Activated T-helper 1 cell treated with anti-CD3 and anti-CD28 coated beads, Interleukin-2, amount 50 U/mL, for 16 hours (primary cell): ENCODE results near the gene XG.
"Not testable (repeated sequence)": the region's sequence is repeated elsewhere in the genome, so short reads cannot be mapped to it uniquely, and the experiment has no call there.

Experiments used
- DNase-seq, 2 donors: peaks; one replicate each; pipeline ENCODE4 v3.0.0-alpha.2; 2020; ENCODE audit warnings: low read depth in 1 of 2, low spot score in 1 of 2

XG gene

DNA sequence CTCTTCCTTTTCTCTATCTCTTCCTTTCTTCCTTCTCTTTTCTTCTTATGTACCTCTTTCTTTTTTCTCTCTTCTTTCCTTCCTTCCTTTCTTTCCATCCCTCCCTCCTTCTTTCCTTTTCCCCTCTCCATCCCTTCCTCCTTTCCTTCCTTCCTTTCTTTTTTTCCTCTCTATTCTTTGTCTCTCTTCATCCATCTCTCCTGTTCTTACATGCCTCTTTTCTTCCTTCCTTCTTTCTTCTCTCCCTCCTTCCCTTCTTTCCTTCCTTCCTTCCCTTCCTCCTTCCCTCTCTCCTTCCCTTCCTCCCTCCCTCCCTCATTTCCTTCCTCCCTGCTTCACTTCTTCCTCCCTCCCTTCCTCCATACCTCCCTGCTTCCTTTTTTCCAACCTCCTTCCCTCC, 19.2 kb upstream of the XG start:
- DNase-seq, result no peak

DNA sequence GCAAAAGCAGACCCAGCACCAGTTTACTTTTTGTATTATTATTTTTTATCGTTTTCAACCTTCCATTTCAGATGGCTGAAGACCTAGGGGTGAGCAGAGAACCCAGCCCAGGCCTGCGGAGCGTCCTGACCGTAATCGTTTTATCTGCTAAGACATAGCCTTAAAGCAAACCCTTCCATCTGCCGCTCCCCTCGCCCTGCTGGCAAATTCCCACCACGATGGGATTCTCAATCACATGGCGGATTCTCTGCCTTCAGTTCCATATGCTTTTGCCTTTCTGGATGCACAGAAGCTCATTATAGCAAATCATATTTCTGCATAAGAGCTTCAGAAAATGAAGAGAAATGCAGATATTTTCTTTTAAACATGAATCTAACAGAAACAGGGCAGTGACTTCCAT, 18.6 kb upstream of the XG start:
- DNase-seq, result no peak

DNA sequence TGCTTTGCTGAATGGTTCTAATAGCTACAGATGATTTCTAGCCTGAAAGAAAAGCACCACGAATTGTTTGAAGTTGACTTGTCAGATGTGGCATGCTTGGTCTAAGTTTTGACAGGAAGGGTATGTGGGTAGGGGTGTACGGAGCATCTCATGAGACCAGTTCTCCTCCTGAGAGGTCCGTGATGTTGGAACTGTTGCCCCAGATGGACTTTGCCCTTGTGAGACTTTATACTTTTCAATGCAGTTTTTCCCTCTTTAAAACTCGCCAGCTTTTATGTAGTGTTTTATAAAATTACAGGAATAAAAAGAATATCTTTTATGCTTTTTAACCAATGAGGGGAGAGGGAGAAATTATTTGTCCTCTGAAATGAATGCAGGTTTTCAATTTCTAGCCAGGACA, 16.6 kb upstream of the XG start:
- no peak for DNase-seq

DNA sequence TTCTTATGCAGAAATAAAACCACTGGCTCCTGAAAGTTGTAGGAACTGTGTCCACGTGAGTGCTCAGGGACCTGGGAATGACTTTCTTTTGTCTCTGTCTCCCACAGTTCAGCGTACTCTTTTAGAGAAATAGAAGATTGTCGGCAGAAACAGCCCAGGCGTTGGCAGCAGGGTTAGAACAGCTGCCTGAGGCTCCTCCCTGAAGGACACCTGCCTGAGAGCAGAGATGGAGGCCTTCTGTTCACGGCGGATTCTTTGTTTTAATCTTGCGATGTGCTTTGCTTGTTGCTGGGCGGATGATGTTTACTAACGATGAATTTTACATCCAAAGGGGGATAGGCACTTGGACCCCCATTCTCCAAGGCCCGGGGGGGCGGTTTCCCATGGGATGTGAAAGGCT, 11.2 kb upstream of the XG start:
- no peak for DNase-seq

DNA sequence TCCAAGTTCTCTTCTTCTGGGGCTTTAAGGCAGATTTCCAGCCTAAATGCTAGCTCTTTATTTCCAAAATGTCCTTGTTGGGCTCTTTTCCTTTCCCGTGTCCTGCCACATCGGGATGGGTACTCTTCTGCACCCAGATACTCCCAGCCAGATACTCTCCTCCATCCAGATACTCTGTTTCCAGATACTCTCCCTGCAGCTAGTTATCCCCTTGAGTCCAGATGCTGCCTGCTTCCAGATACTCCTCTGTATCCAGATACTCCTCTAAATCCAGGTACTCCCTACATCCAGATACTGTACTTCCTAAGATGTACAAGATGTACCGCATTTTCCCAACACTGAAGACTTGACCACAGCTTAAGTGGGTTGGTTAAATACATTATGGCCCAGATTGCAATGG, 10.5 kb upstream of the XG start:
- DNase-seq, result no peak

DNA sequence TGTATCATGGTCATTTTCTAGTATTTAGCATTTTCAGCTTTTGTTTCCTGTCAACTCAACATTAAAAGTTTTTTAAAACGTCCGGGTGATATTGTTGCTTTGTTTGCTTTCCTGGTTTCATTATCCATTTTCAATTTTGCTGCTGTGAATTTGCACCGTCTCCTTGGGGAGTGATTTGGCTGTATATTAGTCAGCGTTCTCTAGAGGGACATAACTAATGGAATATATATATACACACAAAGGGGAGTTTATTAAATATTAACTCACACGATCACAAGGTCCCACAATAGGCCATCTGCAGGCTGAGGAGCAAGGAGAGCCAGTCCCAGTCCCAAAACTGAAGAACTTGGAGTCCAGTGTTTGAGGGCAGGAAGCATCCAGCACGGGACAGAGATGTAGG, 5.6 kb upstream of the XG start:
- not testable (repeated sequence) for DNase-seq

DNA sequence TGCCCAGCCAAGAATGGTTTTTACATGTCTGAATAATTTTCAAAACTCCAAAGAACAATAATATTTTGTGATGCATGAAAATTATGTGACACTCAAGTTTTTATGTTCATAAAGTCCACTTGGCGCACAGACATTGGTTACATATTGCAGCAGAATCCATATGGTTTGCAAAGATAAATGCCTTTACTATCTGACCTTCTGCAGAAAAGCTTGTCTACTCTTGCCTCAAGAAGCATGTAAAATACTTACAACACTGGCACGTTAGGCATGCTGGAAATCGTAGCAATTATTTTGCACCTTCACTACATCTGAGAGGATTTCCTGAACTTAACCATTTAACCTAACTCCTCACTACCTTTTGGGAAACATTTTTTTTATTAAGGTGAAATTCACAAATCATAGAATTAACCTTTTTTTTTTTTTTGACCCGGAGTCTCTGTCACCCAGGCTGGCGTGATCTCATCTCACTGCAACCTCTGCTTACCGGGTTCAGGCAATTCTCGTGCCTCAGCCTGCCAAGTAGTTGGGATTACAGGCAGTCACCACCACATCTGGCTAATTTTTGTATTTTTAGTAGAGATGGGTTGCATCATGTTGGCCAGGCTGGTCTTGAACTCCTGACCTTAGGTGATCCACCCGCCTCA, 3.5 kb upstream of the XG start:
- DNase-seq, result no peak

DNA sequence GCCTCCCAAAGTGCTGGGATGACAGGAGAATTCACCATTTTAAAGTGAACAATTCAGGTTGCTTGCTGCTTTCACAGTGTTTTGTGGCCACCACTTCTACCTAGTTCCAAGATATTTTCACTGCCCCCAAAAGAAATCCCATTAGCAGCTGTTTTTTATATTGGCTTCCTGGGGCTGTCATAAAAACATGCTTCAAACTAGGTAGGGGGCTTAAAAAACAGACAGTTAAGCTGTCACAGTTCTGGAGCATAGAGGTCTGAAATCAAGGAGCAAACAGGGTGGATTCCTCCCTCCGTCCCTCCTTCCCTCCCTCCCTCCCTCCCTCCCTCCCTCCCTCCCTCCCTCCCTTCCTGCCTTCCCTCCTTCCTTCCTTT, 3.0 kb upstream of the XG start:
- no peak for DNase-seq

DNA sequence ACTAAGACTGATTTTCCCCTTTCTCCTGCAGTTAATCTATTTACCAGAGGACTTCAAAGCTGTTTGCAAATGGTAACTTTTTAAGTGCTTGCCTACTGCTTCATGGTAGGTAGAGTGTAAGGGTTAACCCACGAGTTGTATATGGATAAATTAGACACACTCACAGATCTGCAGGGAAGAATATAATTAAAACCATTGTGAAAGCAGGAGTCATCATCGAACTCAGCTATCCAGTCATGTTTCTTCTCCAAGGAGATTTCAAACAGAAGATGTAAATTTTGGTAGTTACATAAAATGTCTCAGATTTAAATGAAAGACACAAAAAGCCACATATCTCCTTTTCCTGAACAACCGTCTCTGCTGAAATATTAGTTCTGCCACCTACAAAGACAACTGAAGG, 549 bp upstream of the XG start:
- DNase-seq, result no peak

DNA sequence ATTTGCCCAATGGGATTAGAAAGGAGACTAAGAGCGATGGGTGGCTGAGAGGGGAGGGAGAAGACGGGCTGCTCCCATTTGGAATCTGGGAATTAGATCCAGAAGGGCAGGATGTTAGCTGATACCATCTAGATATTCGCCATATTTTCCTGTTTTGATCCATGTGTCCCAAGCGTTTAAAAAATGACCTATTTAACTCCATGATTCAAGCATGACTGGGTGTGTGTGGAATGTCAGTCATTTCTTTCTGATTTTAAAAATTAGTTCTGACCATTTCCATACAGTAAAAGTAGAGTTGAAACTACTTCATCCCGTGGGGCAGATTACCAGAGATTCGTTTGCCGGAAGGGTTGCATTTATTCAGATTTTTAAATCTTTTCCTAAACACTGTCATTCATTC, 601 bp downstream of the XG start:
- DNase-seq, result not testable (repeated sequence)

DNA sequence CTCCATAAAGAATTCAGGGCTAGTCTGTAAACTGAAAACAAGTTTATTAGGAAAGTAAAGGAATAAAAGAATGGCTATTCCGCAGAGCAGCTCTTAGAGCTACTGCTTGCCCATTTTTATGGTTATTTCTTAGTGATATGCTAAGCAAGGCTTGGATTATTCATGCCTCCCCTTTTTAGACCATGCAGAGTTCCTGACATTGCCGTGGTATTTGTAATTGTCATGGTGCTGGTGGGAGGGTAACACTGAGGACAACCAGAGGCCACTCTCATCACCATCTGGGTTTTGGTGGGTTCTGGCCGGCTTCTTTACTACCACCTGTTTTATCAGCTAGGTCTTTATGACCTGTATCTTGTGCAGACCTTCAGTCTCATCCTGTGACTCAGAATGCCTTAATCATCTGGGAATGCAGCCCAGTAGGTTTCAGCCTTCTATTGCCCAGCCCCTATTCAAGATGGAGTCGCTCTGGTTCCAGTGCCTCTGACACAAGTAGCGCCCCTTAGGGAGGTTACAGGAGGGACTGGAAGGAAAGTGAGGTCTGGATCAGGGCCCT, 3.4 kb downstream of the XG start:
- not testable (repeated sequence) for DNase-seq

DNA sequence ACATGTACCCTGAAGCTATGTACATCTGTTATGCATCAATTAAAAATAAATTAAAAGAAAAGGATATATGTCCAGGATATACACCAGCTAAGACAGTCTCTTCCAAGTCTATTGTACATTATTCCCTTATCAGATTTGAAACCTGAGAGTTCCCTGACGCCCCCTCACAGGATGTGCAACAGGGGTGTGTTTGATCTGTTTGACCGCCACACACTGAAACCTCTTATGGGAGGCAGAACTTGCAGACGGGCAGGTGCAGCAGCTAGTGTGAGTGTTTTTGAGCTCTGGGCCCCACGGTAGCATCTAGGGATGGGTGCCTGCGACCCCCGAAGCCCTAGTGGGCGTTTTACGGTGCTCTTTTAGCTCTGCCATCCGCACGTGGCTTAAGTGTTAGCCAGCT, 4.7 kb downstream of the XG start:
- DNase-seq, result no peak

DNA sequence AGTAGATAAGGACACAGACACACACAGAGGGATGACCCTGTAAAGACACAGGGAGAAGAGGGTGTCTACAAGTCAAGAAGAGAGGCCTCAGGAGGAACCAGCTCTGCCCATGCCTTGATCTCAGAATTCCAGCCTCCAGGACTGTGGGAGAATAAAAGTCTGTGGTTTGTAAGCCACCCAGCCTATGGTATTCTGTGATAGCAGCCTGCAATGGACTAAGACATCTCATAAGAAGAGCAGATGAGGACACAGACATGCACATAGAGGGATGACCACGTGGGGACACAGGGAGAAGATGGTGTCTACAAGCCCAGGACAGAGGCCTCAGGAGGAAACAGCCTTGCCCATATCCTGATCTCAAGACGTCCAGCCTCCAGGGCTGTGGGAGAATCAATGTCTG, 9.4 kb downstream of the XG start:
- DNase-seq, result no peak

DNA sequence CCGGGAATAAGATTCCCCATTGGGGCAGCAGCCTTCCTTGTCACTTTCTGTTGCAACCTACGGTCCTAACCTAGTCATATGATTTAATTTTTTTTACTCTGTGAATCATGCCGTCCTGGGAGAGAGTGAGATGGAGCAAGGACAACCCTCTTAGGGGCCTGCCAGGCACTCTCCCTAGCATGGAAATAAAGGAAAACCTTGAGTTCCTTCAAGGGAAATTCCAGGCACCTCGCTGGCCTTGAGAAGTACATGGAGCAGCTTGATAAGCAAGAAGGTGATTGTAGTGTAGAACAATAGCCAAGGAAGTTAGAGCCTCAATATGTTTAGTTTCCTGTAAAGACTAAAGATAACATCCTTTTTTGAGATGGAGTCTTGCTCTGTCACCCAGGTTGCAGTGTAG, 10.8 kb downstream of the XG start:
- not testable (repeated sequence) for DNase-seq

DNA sequence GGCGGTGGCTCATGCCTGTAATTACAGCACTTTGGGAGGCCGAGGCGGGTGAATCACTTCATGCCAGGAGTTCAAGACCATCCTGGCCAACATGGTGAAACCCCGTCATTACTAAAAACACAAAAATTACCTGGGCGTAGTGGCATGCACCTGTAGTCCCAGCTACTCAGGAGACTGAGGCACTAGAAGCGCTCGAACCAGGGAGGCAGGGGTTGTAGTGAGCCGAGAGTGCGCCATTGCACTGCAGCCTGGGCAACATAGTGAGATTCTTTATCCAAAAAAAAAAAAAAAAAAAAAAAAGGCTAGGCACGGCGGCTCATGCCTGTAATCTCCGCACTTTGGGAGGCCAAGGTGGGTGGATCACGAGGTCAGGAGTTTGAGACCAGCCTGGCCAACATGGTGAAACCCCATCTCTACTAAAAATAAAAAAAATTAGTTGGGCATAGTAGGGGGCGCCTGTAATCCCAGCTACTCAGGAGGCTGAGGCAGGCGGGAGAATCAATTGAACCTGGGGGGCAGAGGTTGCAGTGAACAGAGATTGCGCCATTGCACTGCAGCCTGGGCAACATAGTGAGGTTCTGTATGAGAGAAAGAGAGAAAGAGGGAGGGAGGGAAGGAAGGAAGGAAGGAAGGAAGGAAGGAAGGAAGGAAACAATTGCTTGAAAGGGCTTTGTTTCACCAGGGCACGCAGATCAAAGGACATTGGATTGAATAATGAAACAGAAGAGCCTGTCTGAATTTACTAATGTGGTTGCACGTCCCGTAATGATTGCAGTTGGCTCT, 13.1 kb downstream of the XG start:
- not testable (repeated sequence) for DNase-seq

DNA sequence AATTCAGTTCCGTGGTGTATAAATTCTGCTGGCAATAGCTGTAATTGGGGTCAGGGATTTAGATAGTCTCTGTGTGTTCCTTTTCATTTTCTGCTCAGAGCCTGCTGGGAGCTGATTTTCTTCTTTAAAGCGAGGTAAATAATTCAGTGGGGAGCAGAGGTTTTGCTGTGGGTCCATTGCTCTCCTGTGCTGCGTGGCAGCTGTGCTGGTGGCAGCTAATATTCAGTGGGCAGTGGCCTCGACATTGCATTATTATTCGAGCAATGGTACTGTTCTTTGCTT, 13.7 kb downstream of the XG start:
- no peak for DNase-seq

DNA sequence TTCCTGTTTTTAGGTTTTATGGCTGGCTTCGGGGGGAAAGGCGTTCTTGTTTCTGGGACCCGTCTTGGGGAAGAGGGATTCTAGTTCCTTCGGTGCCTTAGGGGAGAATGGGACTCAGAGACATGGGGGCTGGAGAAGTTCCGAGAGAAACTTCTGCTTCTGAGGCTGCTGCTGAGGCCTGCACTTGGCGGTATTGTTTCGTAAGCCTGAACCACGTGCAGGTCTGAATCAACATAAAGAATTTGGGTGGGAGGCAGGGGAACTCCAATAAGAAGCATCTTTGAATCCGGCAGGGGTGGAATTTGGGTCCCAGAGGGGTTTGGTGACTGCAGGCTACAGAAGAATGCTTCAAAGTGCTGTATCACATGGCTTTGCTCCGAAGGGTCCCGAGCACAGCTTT, 15.1 kb downstream of the XG start:
- DNase-seq, result no peak

DNA sequence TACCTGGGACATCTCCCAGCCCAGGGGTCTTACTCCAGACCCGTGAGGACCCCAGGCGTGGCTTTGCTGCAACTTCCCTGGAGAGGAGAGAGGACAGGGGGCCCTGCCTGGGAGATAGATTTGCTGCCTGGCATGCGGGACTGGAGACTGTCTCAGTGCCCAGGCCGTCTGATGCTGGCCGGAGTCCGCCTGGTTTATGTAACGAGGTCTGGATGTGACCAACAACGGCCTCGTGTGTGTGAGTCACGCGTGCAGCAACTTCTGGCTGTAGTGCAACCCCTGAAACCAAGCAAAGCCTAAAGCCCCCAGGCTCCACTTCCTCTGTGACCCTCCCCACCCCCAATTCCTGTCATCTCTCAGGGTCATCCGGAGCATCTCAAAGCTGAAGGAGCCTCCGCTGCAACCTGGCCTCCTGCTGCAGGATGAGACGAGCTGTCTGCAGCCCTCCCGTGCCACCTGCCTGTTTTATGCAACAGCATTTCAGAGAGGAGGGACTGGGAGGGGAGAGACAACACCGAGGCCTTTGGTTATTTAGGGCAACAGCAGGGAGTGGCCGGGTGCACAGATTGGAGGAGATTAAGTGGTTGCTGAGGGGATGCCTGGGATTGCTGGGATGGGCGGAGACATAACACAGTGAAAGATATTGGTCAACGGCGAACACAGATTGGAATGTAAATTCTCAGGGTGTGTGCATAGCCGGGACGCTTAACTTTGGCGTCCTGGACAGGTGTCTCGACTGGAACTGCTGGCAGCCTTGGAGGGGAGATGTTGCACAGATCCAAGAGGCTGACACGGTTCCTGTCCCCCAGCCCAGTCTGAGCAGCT, 16.0 kb downstream of the XG start:
- no peak for DNase-seq

DNA sequence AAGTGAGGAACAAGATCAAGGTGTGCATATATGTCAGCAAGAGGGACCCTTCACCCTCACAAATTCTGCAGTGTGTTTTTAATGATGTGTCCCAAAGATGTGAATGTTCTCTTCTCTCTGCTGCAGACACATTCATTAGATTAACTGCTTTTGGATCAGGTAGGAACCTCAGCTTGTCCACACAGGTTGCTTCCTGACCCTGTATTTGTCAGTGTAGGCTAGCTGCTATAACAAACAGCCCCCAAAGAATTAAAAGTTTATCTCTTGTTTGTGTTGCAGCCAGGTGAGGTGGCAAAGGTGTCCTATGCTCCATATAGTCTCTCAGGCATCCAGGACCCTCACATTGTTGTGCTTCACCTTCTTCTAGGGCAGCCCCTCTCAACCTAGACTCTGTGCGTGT, 17.8 kb downstream of the XG start:
- no peak for DNase-seq

DNA sequence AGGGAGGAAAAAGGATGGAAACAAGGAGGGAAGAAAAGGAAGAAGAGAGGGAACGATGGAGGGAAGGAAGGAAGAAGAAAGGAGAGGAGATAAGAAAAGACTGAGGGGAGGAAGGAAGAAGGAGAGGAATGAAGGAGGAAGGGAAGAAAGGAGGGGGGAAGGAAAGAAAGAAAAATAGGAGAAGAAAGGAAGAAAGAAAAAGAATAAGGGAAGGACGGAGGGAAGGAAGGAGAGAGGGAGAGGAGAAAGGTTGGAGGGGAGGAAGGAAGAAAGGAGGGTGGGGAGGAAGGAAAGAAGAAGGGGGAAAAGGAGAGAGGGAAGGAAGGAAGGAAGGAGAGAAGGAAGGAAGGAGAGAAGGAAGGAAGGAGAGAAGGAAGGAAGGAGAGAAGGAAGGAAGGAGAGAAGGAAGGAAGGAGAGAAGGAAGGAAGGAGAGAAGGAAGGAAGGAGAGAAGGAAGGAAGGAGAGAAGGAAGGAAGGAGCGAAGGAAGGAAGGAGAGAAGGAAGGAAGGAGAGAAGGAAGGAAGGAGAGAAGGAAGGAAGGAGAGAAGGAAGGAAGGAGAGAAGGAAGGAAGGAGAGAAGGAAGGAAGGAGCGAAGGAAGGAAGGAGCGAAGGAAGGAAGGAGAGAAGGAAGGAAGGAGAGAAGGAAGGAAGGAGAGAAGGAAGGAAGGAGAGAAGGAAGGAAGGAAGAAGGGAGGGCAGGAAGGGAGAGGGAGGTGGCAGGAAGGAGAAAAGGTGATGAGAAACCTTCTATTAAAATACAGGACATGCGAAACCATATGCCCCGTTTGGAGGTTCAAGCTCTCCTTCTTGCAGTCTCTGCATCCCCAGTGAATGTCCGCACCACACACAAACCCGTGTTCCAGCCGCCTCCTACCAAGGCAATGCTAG, 21.6 kb downstream of the XG start:
- not testable (repeated sequence) for DNase-seq

DNA sequence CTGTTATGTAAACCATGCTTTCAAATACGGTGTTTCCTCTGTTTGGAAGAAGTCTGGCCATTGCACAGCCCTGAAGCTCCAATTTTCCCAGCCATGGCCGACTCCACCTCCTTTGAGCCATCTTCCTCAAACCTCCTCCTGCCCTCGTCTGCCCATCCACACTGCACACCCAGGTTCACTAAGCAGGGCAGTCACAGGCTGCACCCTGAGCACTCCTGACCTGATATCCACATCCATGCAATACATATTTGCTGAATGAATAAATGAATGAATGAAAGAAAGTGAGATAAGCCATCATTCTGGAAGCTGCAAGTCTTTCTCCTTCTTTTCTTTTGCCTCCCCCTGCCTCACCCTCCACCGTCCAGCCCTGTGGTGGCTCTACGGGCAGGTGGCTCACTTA, 22.2 kb downstream of the XG start:
- no peak for DNase-seq
